ENCODE data around the gene GOSR2.

DNA sequence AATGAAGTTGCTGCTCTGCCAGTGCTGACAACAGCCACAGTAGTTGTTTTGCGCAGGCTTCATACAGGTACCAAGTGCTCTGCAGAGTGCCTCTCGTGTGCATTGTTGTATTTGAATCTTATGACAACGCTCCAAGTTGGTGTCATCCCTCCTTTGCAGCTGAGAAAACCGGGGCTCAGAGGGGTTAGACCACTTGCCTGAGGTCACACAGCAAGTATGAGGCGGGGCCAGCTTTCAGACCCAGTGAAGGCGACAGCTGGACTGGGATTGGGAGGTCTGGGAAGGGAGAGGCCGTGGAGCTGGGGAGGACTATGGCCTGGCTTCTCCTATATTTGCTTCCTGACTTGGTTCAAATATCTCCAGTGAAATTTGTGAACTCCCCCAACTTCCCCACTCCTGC is 38.4 kb upstream of the GOSR2 start:
- TF ChIP-seq, protein P1, sequence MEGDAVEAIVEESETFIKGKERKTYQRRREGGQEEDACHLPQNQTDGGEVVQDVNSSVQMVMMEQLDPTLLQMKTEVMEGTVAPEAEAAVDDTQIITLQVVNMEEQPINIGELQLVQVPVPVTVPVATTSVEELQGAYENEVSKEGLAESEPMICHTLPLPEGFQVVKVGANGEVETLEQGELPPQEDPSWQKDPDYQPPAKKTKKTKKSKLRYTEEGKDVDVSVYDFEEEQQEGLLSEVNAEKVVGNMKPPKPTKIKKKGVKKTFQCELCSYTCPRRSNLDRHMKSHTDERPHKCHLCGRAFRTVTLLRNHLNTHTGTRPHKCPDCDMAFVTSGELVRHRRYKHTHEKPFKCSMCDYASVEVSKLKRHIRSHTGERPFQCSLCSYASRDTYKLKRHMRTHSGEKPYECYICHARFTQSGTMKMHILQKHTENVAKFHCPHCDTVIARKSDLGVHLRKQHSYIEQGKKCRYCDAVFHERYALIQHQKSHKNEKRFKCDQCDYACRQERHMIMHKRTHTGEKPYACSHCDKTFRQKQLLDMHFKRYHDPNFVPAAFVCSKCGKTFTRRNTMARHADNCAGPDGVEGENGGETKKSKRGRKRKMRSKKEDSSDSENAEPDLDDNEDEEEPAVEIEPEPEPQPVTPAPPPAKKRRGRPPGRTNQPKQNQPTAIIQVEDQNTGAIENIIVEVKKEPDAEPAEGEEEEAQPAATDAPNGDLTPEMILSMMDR (conservative IDR thresholded peaks at IDR 0.05 in 1 of 2, IDR thresholded peaks at IDR 0.05 in 1 of 2; ENCODE audit: extremely low read depth in 1 of 2, insufficient read depth in 1 of 2, low read depth in 1 of 2, low read length in 2 of 2): no peak
- no peak for TF ChIP-seq EZH2 (IDR thresholded peaks at IDR 0.05; ENCODE audit: borderline replicate concordance, low read length)

Data from mammary epithelial cell (primary cell).